Trophoblast cell (in vitro differentiated cells and primary cell): ENCODE data around the gene RHOXF1.

Experiments
- DNase-seq, 2 donors: peaks; one replicate each; pipeline ENCODE4 v3.0.0-alpha.2; 2016
- H2AFZ ChIP-seq: 2 replicates; pipeline ENCODE4 v1.6.1; 2013; ENCODE audit warnings: low read length, moderate library complexity, mild to moderate bottlenecking; ENCODE audit not compliant: insufficient read depth, poor library complexity
- H2AK5ac ChIP-seq: 2 replicates; pipeline ENCODE4 v1.6.1; 2013; ENCODE audit warnings: mild to moderate bottlenecking, low read length
- H2BK120ac ChIP-seq: 2 replicates; pipeline ENCODE4 v1.6.1; 2013; ENCODE audit warnings: low read length, mild to moderate bottlenecking, moderate library complexity; ENCODE audit not compliant: insufficient read depth, poor library complexity
- H2BK12ac ChIP-seq: 2 replicates; pipeline ENCODE4 v1.6.1; 2013; ENCODE audit warnings: mild to moderate bottlenecking, low read length, moderate library complexity
- H2BK5ac ChIP-seq: 2 replicates; pipeline ENCODE4 v1.6.1; 2013; ENCODE audit warnings: low read length, low read depth, moderate library complexity, mild to moderate bottlenecking; ENCODE audit not compliant: poor library complexity
- H3K14ac ChIP-seq: 2 replicates; pipeline ENCODE4 v1.6.1; 2013; ENCODE audit warnings: mild to moderate bottlenecking, low read length
- H3K18ac ChIP-seq: 2 replicates; pipeline ENCODE4 v1.6.1; 2013; ENCODE audit warnings: mild to moderate bottlenecking, low read length
- H3K23ac ChIP-seq: 2 replicates; pipeline ENCODE4 v1.6.1; 2013; ENCODE audit warnings: low read length
- H3K27ac ChIP-seq: 2 replicates; pipeline ENCODE4 v1.5.1; 2013; ENCODE audit warnings: low read depth, mild to moderate bottlenecking, inconsistent platforms, low read length, moderate library complexity
- H3K27me3 ChIP-seq: 2 replicates; pipeline ENCODE4 v1.6.1; 2013; ENCODE audit warnings: inconsistent platforms, mild to moderate bottlenecking, low read length, moderate library complexity; ENCODE audit not compliant: insufficient read depth
- H3K36me3 ChIP-seq, 2 experiments: 1 replicate in 1 of 2; 2 replicates in 1 of 2; pipeline ENCODE4 v1.6.1; 2013; ENCODE audit warnings: low read length in 2 of 2, mild to moderate bottlenecking in 2 of 2, moderate library complexity in 1 of 2; ENCODE audit not compliant: insufficient read depth in 2 of 2, control insufficient read depth in 1 of 2
- H3K4ac ChIP-seq: 2 replicates; pipeline ENCODE4 v1.6.1; 2013; ENCODE audit warnings: low read depth, mild to moderate bottlenecking, low read length, moderate library complexity
- H3K4me1 ChIP-seq, 2 experiments: 1 replicate in 1 of 2; 2 replicates in 1 of 2; pipeline ENCODE4 v1.6.1; 2013; ENCODE audit warnings: low read length in 2 of 2, mild to moderate bottlenecking in 2 of 2, moderate library complexity in 1 of 2; ENCODE audit not compliant: insufficient read depth in 2 of 2, control insufficient read depth in 1 of 2
- H3K4me2 ChIP-seq: 2 replicates; pipeline ENCODE4 v1.6.1; 2013; ENCODE audit warnings: inconsistent platforms, mild to moderate bottlenecking, low read length, moderate library complexity
- H3K4me3 ChIP-seq: 2 replicates; pipeline ENCODE4 v1.5.1; 2013; ENCODE audit warnings: mild to moderate bottlenecking, low read depth, low read length, inconsistent platforms
- H3K79me1 ChIP-seq: one replicate; pipeline ENCODE4 v1.6.1; 2013; ENCODE audit warnings: low read length
- H3K79me2 ChIP-seq: 2 replicates; pipeline ENCODE4 v1.6.1; 2013; ENCODE audit warnings: low read length, mild to moderate bottlenecking; ENCODE audit not compliant: control insufficient read depth, insufficient read depth, poor library complexity
- H3K9ac ChIP-seq: 2 replicates; pipeline ENCODE4 v1.6.1; 2013; ENCODE audit warnings: mild to moderate bottlenecking, low read length
- H3K9me3 ChIP-seq: 2 replicates; pipeline ENCODE4 v1.6.1; 2013; ENCODE audit warnings: low read depth, mild to moderate bottlenecking, control low read depth, inconsistent platforms, low read length; ENCODE audit not compliant: insufficient read depth
- H4K12ac ChIP-seq: 2 replicates; pipeline ENCODE4 v1.6.1; 2013; ENCODE audit warnings: low read depth, mild to moderate bottlenecking, low read length, moderate library complexity
- H4K8ac ChIP-seq: 2 replicates; pipeline ENCODE4 v1.6.1; 2013; ENCODE audit warnings: low read depth, mild to moderate bottlenecking, low read length, moderate library complexity
- H4K91ac ChIP-seq: one replicate; pipeline ENCODE4 v1.6.1; 2013; ENCODE audit warnings: low read depth, mild to moderate bottlenecking, low read length, moderate library complexity
- WGBS: extraction: QIAGEN DNeasy Blood & Tissue Kit; methylation state at CpG from one replicate; pipeline ENCODE4 v1.1.7; 2013; ENCODE audit warnings: missing lambda C conversion rate; ENCODE audit not compliant: insufficient read length, insufficient coverage; ENCODE audit errors: extremely low coverage; 5-methylcytosine and 5-hydroxymethylcytosine counted together

Gene RHOXF1

DNA sequence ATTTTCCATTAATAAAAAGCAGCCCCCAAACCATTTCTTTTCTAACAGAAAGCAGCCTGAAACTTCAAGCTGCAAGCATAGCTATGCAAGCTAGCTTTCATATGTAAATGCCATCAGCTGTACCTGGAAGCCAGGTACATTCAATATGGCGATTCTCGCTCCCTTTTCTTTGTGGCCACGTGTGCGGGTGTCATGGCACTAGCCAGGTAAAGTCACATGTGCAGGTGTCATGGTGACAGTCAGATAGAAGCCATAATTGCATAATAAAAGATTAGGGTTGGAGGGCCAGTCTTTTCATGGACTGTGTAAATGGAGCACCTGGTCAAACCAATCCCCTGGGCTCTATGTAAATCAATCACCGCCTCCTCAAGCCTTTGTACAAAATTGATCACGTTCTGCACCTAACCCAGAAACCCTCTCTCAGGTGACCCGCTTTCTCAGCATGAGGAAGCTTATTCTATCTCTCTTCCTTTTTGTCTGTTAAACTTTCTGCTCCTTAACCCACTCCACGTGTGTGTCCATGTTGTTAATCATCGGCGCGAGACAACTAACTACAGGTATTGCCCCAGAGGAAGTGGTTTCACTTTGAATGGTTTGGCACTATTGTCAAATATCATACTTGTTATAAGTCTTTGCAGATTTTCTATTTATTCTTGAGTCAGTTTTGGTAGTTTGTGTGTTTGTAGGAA, 24.7 kb upstream of the RHOXF1 start:
- no peak overlapping the region for H3K9ac ChIP-seq
- WGBS = no CpG with 5 or more reads among the region's 11 CpGs
- no peak overlapping the region for H2AFZ ChIP-seq
- no peak overlapping the region for H3K14ac ChIP-seq
- no peaks in the 10 kb centered on the region for H3K9me3 ChIP-seq
- no peak overlapping the region for H4K8ac ChIP-seq
- no peak overlapping the region for H2BK120ac ChIP-seq
- no peak overlapping the region for H3K27ac ChIP-seq
- no peak overlapping the region for H4K91ac ChIP-seq
- H2BK5ac ChIP-seq = no peak overlapping the region
- peaks cover 0 to 5% of the 10 kb centered on the region in 2 experiments for H3K4me1 ChIP-seq
- H2AK5ac ChIP-seq = no peak overlapping the region
- H3K27me3 ChIP-seq = no peaks in the 10 kb centered on the region
- no peak overlapping the region for H3K4me2 ChIP-seq
- H4K12ac ChIP-seq = no peak overlapping the region
- H2BK12ac ChIP-seq = no peak overlapping the region
- H3K36me3 ChIP-seq = no peaks in the 10 kb centered on the region
- H3K79me1 ChIP-seq = no peaks in the 10 kb centered on the region
- H3K23ac ChIP-seq = no peak overlapping the region
- DNase-seq = no peak
- no peak overlapping the region for H3K18ac ChIP-seq
- H3K4ac ChIP-seq = no peak overlapping the region
- H3K4me3 ChIP-seq = no peak overlapping the region
- no peaks in the 10 kb centered on the region for H3K79me2 ChIP-seq

DNA sequence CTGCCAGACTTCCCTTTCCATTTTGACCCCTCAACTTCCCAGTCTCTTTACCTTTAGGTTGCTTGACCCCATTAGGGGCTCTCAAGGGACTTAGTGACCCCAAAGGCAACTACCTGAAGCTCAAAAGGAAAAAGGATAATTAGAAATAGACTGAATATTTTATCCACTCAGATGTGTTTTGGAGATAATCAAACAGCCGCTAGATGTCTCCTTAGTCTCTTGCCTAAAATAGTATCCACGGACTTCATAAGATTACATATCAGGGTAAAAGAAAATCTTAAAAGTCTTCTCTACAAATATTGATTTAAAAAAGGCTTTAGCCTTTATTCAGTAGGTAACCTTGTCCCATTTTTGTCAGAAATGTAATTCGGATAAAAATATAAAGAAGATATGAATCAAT, 21.7 kb upstream of the RHOXF1 start:
- no peaks in the 10 kb centered on the region for H3K36me3 ChIP-seq
- no peak overlapping the region for H3K23ac ChIP-seq
- no peak overlapping the region for H4K8ac ChIP-seq
- no peaks in the 10 kb centered on the region for H3K79me1 ChIP-seq
- no peaks in the 10 kb centered on the region for H3K27me3 ChIP-seq
- no peaks in the 10 kb centered on the region for H3K9me3 ChIP-seq
- H2BK120ac ChIP-seq = no peak overlapping the region
- H3K18ac ChIP-seq = no peak overlapping the region
- no peak overlapping the region for H2BK5ac ChIP-seq
- no peak overlapping the region for H3K4me3 ChIP-seq
- H4K12ac ChIP-seq = no peak overlapping the region
- no peaks in the 10 kb centered on the region for H3K79me2 ChIP-seq
- WGBS = no CpG with 5 or more reads among the region's 3 CpGs
- H3K4me2 ChIP-seq = no peak overlapping the region
- no peak overlapping the region for H3K4ac ChIP-seq
- H2BK12ac ChIP-seq = no peak overlapping the region
- no peak overlapping the region for H2AFZ ChIP-seq
- no peak overlapping the region for H3K27ac ChIP-seq
- DNase-seq = no peak
- H4K91ac ChIP-seq = no peak overlapping the region
- H3K4me1 ChIP-seq = no peaks in the 10 kb centered on the region
- no peak overlapping the region for H3K9ac ChIP-seq
- no peak overlapping the region for H2AK5ac ChIP-seq
- no peak overlapping the region for H3K14ac ChIP-seq

GRCh38 chrX:120136840-120137239, 21.1 kb upstream of the RHOXF1 start:
- Histone ChIP-seq H3K79me1 (no peaks in the 10 kb centered on the region), H3K36me3 (no peaks in the 10 kb centered on the region), H3K9ac (no peak overlapping the region), H2AFZ (no peak overlapping the region), H2BK120ac (no peak overlapping the region), H2AK5ac (no peak overlapping the region), H2BK12ac (no peak overlapping the region), H4K8ac (no peak overlapping the region), H3K79me2 (no peaks in the 10 kb centered on the region), H3K14ac (no peak overlapping the region), H4K91ac (no peak overlapping the region), H3K23ac (no peak overlapping the region), H3K18ac (no peak overlapping the region), H3K4me1 (no peaks in the 10 kb centered on the region), H3K4ac (no peak overlapping the region), H3K4me2 (no peak overlapping the region), H3K27ac (no peak overlapping the region), H2BK5ac (no peak overlapping the region), H4K12ac (no peak overlapping the region), H3K27me3 (no peaks in the 10 kb centered on the region), H3K9me3 (no peaks in the 10 kb centered on the region), H3K4me3 (no peak overlapping the region)
- WGBS = no CpG with 5 or more reads among the region's 3 CpGs
- DNase-seq = no peak

DNA sequence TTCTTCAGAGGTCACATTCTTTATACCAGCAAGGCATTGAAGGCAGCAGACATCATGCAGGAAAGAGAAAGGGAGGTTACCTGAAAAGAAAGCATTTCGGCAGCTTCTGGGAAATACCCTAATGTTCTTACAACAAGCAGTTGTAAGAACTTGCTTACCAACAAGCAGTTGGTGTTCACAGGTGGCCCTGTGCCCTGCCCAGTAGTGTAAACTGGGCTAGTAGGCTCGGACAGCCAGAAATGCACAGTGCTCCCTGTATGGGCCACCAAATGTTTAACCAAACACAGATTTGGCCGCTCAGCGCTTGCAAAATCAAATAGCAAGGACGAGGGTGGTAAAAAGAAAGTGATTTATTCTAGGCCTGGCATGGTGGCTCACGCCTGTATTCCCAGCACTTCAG, 20.4 kb upstream of the RHOXF1 start:
- Histone ChIP-seq H4K12ac (no peak overlapping the region), H2BK12ac (no peak overlapping the region), H3K18ac (no peak overlapping the region), H3K4me2 (no peak overlapping the region), H2BK120ac (no peak overlapping the region), H3K14ac (no peak overlapping the region), H3K79me2 (no peaks in the 10 kb centered on the region), H3K4me3 (no peak overlapping the region), H3K9ac (no peak overlapping the region), H3K4ac (no peak overlapping the region), H3K27me3 (no peaks in the 10 kb centered on the region), H3K4me1 (no peaks in the 10 kb centered on the region), H3K27ac (no peak overlapping the region), H4K91ac (no peak overlapping the region), H2AK5ac (no peak overlapping the region), H3K79me1 (no peaks in the 10 kb centered on the region), H3K23ac (no peak overlapping the region), H2BK5ac (no peak overlapping the region), H4K8ac (no peak overlapping the region), H3K9me3 (no peaks in the 10 kb centered on the region), H3K36me3 (no peaks in the 10 kb centered on the region), H2AFZ (no peak overlapping the region)
- no CpG with 5 or more reads among the region's 6 CpGs for WGBS
- DNase-seq = no peak
